HepG2 (cell line): ENCODE measurements around the gene TIMM8B. TPM values are rescaled to one million over a fixed set of nuclear protein-coding genes. Genes with fewer than 3 reads are reported as not detected.
A peak's percentile ranks its signal among the peaks of the same experiment; 100 is the strongest.

ENCODE experiments used
- HINFP ChIP-seq: sonication (generic); formaldehyde crosslinking; IDR thresholded peaks from 2 replicates; pipeline ENCODE4 v1.4.0; 2020; ENCODE audit warnings: low read depth, mild to moderate bottlenecking, missing genetic modification reagents
- JUND ChIP-seq: sonication (generic); formaldehyde crosslinking; IDR thresholded peaks from 2 replicates; pipeline ENCODE4 v1.8.0; 2022; ENCODE audit warnings: mild to moderate bottlenecking, missing genetic modification reagents
- KLF16 ChIP-seq, 2 experiments: sonication (generic) in 1 of 2; formaldehyde crosslinking in 1 of 2; IDR thresholded peaks; 2 replicates each; pipeline versions ENCODE4 v1.6.1 to v1.8.0; 2016 to 2023; ENCODE audit warnings: missing genetic modification reagents in 2 of 2, missing compliant biosample characterization in 1 of 2
- NONO ChIP-seq, 2 experiments: fragments of 450-650 bp in 1 of 2; sonication (generic) in 1 of 2; formaldehyde crosslinking in 1 of 2; IDR thresholded peaks in 1 of 2; conservative IDR thresholded peaks in 1 of 2; 2 replicates each; pipeline versions ENCODE4 v1.6.1 to v1.8.0; 2017 to 2022; ENCODE audit warnings: mild to moderate bottlenecking in 1 of 2, missing genetic modification reagents in 1 of 2, moderate library complexity in 1 of 2
- PCBP2 ChIP-seq: fragments of 200-400 bp; formaldehyde crosslinking; optimal IDR thresholded peaks from 2 replicates; pipeline ENCODE3; 2018; ENCODE audit warnings: low read length, low read depth; ENCODE audit not compliant: poor library complexity, severe bottlenecking
- SP5 ChIP-seq: IDR thresholded peaks from 2 replicates; pipeline ENCODE4 v1.6.1; 2016; ENCODE audit warnings: low read depth, borderline replicate concordance
- STAT6 ChIP-seq: sonication (generic); formaldehyde crosslinking; IDR thresholded peaks from 2 replicates; pipeline ENCODE4 v1.4.0; 2020; ENCODE audit warnings: missing genetic modification reagents, mild to moderate bottlenecking, borderline replicate concordance
- THAP11 ChIP-seq: IDR thresholded peaks from 2 replicates; pipeline ENCODE4 v1.6.1; 2016; ENCODE audit warnings: missing biosample characterization, missing genetic modification reagents
- ZMAT3 ChIP-seq: sonication (generic); formaldehyde crosslinking; conservative IDR thresholded peaks from 2 replicates; pipeline ENCODE4 v1.7.0; 2021; ENCODE audit warnings: missing genetic modification reagents
- ZNF724P ChIP-seq: sonication (generic); formaldehyde crosslinking; IDR thresholded peaks from 2 replicates; pipeline ENCODE4 v1.8.0; 2022; ENCODE audit warnings: missing genetic modification reagents, borderline replicate concordance
- ZNF790 ChIP-seq: sonication (generic); formaldehyde crosslinking; IDR thresholded peaks from 2 replicates; pipeline ENCODE4 v1.8.0; 2022; ENCODE audit warnings: missing genetic modification reagents, mild to moderate bottlenecking, borderline replicate concordance
- polyA plus RNA-seq, 8 experiments: library from polyadenylated mRNA; depleted of rRNA in 3 of 8; stranded (reverse) in 7 of 8; unstranded in 1 of 8; fragments of >200 nt; fragmentation: Illumina TruSeq in 4 of 8; extraction: Trizol in 4 of 8; gene quantifications; 2 replicates each; pipeline versions ENCODE4 v1.2.1 to v1.2.3, GENCODE V29; 2011 to 2016; ENCODE audit warnings: low read depth in 4 of 8, missing spikeins in 1 of 8, mixed read lengths in 1 of 8; ENCODE audit not compliant: insufficient read depth in 1 of 8
- total RNA-seq, 5 experiments: library from RNA; depleted of rRNA; stranded (reverse); fragments of >200 nt; fragmentation: Illumina TruSeq; extraction: Trizol; gene quantifications; 2 replicates each; pipeline ENCODE4 v1.2.3, GENCODE V29; 2016; ENCODE audit warnings: low read depth in 1 of 5
- TF ChIP-seq, protein P1 (sequence below): conservative IDR thresholded peaks from 2 replicates; pipeline ENCODE4 v1.6.1; 2018; ENCODE audit warnings: missing genetic modification reagents
- TF ChIP-seq, protein P2 (sequence below): sonication (generic); formaldehyde crosslinking; IDR thresholded peaks from 2 replicates; pipeline ENCODE4 v1.5.1; 2020; ENCODE audit warnings: missing genetic modification reagents, mild to moderate bottlenecking, borderline replicate concordance
- TF ChIP-seq, protein P3 (sequence below): sonication (generic); formaldehyde crosslinking; IDR thresholded peaks from 2 replicates; pipeline ENCODE4 v1.5.1; 2020; ENCODE audit warnings: mild to moderate bottlenecking, missing genetic modification reagents, moderate library complexity
- TF ChIP-seq, protein P4 (sequence below): sonication (generic); formaldehyde crosslinking; IDR thresholded peaks from 2 replicates; pipeline ENCODE4 v1.5.0; 2020; ENCODE audit warnings: missing genetic modification reagents

Gene TIMM8B
- total and polyA plus RNA-seq, 2 of the 13 experiments (the other 11 are each of a cell fraction or from before 2014, with no cell fraction given) = 84.5 to 98.3 TPM

GRCh38 chr11:112086422-112087191, at the start of gene TIMM8B, which contains the start of gene SDHD (continued):
- peak; percentile 35; the same call in 1 of the 2 replicates for TF ChIP-seq STAT6 (CRISPR knock-in tag)
- 0 out of 2 replicates have a peak, but pooled peaks have one; percentile 39 for TF ChIP-seq JUND (CRISPR knock-in tag)
- 0 out of 2 replicates have a peak, but pooled peaks have one; percentile 45 for TF ChIP-seq ZNF724P (CRISPR knock-in tag)
- TF ChIP-seq, protein P1, sequence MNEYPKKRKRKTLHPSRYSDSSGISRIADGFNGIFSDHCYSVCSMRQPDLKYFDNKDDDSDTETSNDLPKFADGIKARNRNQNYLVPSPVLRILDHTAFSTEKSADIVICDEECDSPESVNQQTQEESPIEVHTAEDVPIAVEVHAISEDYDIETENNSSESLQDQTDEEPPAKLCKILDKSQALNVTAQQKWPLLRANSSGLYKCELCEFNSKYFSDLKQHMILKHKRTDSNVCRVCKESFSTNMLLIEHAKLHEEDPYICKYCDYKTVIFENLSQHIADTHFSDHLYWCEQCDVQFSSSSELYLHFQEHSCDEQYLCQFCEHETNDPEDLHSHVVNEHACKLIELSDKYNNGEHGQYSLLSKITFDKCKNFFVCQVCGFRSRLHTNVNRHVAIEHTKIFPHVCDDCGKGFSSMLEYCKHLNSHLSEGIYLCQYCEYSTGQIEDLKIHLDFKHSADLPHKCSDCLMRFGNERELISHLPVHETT (CRISPR knock-in tag) = 0 out of 2 replicates have a peak, but pooled peaks have one; percentile 21
- TF ChIP-seq SP5 = peak; percentile 93
- TF ChIP-seq NONO (IDR thresholded peaks at IDR 0.05) = no peak
- peak; percentile 95 for TF ChIP-seq NONO (CRISPR knock-in tag; conservative IDR thresholded peaks at IDR 0.05)
- TF ChIP-seq HINFP = no peak
- TF ChIP-seq, protein P2, sequence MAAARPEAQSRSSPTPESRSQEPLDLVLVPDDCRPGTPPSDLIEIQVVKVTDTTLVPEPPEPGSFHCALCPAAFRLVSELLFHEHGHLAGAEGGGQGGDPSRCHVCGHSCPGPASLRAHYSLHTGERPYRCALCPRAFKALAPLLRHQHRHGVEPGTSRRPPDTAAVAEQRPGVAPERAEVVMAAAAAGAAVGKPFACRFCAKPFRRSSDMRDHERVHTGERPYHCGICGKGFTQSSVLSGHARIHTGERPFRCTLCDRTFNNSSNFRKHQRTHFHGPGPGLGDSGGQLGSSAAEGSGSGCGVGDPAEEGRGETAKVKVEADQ (CRISPR knock-in tag) = peak; percentile 95
- TF ChIP-seq PCBP2 = no peak
- TF ChIP-seq THAP11 = peak; percentile 96
- TF ChIP-seq, protein P3, sequence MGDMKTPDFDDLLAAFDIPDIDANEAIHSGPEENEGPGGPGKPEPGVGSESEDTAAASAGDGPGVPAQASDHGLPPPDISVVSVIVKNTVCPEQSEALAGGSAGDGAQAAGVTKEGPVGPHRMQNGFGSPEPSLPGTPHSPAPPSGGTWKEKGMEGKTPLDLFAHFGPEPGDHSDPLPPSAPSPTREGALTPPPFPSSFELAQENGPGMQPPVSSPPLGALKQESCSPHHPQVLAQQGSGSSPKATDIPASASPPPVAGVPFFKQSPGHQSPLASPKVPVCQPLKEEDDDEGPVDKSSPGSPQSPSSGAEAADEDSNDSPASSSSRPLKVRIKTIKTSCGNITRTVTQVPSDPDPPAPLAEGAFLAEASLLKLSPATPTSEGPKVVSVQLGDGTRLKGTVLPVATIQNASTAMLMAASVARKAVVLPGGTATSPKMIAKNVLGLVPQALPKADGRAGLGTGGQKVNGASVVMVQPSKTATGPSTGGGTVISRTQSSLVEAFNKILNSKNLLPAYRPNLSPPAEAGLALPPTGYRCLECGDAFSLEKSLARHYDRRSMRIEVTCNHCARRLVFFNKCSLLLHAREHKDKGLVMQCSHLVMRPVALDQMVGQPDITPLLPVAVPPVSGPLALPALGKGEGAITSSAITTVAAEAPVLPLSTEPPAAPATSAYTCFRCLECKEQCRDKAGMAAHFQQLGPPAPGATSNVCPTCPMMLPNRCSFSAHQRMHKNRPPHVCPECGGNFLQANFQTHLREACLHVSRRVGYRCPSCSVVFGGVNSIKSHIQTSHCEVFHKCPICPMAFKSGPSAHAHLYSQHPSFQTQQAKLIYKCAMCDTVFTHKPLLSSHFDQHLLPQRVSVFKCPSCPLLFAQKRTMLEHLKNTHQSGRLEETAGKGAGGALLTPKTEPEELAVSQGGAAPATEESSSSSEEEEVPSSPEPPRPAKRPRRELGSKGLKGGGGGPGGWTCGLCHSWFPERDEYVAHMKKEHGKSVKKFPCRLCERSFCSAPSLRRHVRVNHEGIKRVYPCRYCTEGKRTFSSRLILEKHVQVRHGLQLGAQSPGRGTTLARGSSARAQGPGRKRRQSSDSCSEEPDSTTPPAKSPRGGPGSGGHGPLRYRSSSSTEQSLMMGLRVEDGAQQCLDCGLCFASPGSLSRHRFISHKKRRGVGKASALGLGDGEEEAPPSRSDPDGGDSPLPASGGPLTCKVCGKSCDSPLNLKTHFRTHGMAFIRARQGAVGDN = peak; percentile 94
- TF ChIP-seq KLF16 (CRISPR knock-in tag; IDR thresholded peaks at IDR 0.05) = peak in 1 of 2 experiments; percentile 62; a peak in 2 of 4 replicates
- no peak for TF ChIP-seq ZNF790 (CRISPR knock-in tag)
- peak; percentile 32; the same call in 1 of the 2 replicates for TF ChIP-seq ZMAT3 (CRISPR knock-in tag)
- TF ChIP-seq, protein P4, sequence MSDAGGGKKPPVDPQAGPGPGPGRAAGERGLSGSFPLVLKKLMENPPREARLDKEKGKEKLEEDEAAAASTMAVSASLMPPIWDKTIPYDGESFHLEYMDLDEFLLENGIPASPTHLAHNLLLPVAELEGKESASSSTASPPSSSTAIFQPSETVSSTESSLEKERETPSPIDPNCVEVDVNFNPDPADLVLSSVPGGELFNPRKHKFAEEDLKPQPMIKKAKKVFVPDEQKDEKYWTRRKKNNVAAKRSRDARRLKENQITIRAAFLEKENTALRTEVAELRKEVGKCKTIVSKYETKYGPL = no peak
